ENCODE data around the gene PPP1R27.
A peak's percentile ranks its signal among the peaks of the same experiment; 100 is the strongest.

Gene PPP1R27

DNA sequence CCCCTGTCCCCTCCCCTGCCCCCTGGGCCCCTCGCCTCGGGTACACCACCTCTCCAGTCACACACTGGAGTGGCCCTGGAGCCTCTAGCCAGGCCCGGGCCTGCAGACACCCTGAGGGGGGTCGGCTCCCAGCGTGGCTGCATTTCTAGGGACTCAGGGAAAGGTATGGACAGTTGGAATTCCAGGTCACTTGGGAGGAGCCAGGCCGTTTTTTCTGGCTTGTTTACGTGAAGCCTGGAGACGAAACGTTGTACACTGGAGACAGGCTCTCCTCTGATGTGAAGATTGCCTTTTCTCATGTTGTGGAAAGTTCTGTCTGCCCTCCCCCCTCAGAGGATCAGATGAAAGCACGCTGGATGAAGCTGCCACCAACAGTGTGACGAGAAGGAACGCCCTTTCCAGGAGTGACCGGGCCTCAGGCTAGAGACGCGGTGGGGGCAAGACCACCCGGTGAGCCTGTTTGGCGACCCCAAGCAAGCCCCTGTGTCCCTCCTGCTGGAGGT is 4.0 kb upstream of the PPP1R27 start:
- no peak for DNase-seq
- Histone ChIP-seq H3K27me3 (no peaks in the 10 kb centered on the region), H3K4me3 (ENCODE audit: low read depth, low read length) (no peak overlapping the region), H3K4me1 (no peaks in the 10 kb centered on the region), H3K9me3 (no peaks in the 10 kb centered on the region), H3K36me3 (peaks cover 15% of the 10 kb centered on the region)
- TF ChIP-seq, protein P1, sequence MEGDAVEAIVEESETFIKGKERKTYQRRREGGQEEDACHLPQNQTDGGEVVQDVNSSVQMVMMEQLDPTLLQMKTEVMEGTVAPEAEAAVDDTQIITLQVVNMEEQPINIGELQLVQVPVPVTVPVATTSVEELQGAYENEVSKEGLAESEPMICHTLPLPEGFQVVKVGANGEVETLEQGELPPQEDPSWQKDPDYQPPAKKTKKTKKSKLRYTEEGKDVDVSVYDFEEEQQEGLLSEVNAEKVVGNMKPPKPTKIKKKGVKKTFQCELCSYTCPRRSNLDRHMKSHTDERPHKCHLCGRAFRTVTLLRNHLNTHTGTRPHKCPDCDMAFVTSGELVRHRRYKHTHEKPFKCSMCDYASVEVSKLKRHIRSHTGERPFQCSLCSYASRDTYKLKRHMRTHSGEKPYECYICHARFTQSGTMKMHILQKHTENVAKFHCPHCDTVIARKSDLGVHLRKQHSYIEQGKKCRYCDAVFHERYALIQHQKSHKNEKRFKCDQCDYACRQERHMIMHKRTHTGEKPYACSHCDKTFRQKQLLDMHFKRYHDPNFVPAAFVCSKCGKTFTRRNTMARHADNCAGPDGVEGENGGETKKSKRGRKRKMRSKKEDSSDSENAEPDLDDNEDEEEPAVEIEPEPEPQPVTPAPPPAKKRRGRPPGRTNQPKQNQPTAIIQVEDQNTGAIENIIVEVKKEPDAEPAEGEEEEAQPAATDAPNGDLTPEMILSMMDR (IDR thresholded peaks at IDR 0.05; ENCODE audit: low read depth, low read length) = no peak

DNA sequence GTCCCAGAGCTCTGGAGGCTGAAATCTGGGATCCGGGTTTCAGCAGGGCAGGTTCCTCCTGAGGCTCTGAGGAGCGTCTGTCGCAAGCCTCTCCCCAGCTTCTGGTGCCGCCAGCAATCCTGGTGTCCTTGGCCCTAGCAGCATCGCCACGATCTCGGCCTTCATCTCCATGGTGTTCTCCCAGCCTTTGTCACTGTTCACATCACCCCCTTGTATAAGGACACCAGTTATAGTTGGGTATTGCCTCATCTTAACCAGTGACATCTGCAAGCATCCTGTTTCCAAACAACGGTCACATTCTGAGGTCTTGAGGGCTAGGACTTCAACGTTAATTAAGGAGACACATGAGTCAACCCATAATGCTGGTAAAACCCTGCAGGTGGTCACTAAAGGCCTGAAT is 2.8 kb upstream of the PPP1R27 start:
- TF ChIP-seq, protein P1 (IDR thresholded peaks at IDR 0.05; ENCODE audit: low read depth, low read length) = no peak
- H3K27me3 ChIP-seq = no peaks in the 10 kb centered on the region
- H3K36me3 ChIP-seq = peaks cover 3% of the 10 kb centered on the region
- no peak overlapping the region for H3K4me3 ChIP-seq (ENCODE audit: low read depth, low read length)
- no peak for DNase-seq
- H3K4me1 ChIP-seq = no peaks in the 10 kb centered on the region
- H3K9me3 ChIP-seq = no peaks in the 10 kb centered on the region

DNA sequence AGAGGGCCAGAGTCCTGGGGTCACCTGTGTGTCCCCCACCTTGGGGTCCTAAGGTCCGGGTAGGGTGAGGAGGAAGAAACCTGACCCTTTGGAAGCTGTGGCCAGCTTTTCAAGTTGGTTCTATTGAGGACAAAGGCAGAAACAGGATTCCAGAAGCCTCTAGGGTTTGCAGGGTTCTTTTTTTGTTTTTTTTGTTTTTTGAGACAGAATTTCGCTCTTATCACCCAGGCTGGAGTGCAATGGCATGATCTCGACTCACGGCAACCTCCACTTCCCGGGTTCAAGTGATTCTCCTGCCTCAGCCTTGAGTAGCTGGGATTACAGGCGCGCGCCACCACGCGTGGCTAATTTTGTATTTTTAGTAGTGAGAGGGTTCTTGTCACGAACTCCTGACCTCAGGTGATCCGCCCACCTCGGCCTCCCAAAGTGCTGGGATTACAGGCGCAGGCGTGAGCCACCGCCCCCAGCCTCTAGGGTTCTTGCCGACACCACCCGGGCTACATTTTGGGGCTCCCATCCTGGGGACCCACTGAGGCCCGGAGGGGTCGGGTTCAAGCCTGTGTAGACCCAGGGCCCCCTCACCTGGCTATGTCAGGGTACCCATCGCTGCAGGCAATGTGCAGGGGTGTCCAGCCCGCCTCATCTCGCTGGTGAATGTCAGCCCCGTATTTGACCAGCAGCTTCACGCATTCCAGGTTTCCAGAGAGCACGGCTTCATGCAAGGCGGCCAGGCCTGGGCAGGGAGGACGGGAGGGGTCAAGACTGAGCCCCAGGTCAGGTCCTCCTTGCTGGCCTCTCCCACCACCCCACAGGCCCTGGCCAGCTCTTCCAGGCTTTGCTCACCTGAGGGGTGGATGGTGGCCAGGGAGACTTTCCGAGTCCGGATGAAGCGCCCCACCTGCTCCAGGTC is 674 bp downstream of the PPP1R27 start:
- no peak for DNase-seq
- TF ChIP-seq, protein P1 (IDR thresholded peaks at IDR 0.05; ENCODE audit: low read depth, low read length) = no peak
- Histone ChIP-seq H3K27me3 (no peaks in the 10 kb centered on the region), H3K9me3 (no peaks in the 10 kb centered on the region), H3K4me1 (no peaks in the 10 kb centered on the region), H3K36me3 (no peaks in the 10 kb centered on the region), H3K4me3 (ENCODE audit: low read depth, low read length) (peak overlapping the region; percentile 87)

DNA sequence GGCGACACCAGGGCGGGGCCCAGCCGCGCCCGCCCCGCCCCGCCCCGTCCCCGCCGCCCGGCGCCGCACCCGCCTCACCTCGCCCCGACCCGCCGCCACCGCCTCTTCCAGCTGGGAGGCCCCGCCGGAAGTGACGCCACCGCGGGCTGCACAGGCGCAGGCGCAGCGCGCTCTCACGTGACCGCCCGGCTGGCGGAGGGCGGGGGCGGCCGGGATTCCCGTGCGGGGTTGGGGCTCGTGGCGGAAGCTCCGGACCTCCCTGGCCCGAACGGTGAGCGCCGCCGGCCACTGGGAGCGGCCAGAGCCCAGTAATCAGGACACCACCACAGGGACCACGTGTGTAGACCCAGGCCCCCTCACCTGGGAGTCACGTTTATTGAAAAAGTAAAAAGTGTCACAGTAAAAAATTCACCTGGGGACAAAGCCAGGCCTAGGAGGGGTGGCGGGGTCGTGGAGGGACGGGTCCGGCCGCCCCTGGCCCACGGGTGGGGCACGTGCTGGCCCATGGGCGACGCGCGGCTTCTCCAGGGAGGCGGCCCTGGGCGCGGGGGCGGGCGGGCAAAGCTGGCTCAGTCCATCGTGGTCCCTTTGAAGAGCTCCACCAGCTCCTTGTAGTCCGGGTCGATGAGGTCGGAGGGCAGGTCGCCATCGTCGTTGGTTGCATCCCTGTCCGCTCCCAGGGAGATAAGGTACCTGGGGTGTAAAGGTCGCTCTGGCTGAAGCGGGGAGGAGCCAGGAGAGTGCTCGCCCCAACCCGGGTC is 1.5 kb downstream of the PPP1R27 start, which contains the start of gene MCRIP1:
Gene MCRIP1, minus strand, starts transcription at position 132 of the 761 bp plus-strand sequence. CDS start 8,785 bp downstream, outside the sequence.
- Histone ChIP-seq H3K4me3 (ENCODE audit: low read depth, low read length) (peak within 1 kb of the TSS; percentile 87), H3K36me3 (no peaks in the 10 kb centered on the region), H3K27me3 (no peaks in the 10 kb centered on the region), H3K9me3 (no peaks in the 10 kb centered on the region), H3K4me1 (no peaks in the 10 kb centered on the region)
- TF ChIP-seq, protein P1 (IDR thresholded peaks at IDR 0.05; ENCODE audit: low read depth, low read length) = no peak
- peak; percentile 99 for DNase-seq

DNA sequence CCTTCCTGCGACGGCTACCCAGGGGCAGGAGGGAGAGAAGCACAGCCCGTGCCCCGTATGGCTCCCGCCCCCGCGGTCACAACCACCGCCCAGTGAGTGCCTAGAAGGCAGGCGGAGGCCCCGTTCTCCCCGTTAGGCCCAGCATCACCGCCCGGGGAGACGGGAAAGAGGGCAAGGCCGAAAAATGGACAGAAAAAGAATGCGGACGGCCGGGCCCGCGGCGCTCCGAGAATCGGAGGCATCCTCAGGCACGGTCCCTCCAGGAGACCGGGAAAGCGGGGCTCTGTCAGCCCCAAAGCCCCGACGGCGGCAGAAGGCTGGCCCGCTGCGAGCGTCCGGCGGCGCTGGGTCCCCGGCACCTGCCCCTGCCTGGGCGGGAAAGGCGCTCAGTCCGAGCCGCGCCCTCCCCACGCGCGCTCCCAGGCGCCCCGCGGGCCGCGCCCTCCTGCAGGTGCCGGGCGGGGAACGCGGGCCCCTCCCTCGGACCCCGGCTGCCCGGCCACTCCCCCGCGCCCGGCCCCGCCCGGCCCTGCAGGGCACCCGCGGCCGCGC is 2.2 kb downstream of the PPP1R27 start:
- no peak for DNase-seq
- no peaks in the 10 kb centered on the region for H3K4me1 ChIP-seq
- H3K27me3 ChIP-seq = no peaks in the 10 kb centered on the region
- no peaks in the 10 kb centered on the region for H3K9me3 ChIP-seq
- peak overlapping the region; percentile 84 for H3K4me3 ChIP-seq (ENCODE audit: low read depth, low read length)
- TF ChIP-seq, protein P1 (IDR thresholded peaks at IDR 0.05; ENCODE audit: low read depth, low read length) = no peak
- H3K36me3 ChIP-seq = no peaks in the 10 kb centered on the region
